Lung (tissue), 12 donors: ENCODE data around the gene GPC5. TPM values are rescaled to one million over a fixed set of nuclear protein-coding genes. Genes with fewer than 3 reads are reported as not detected.

Experiments
- ATAC-seq: fragments of 200-7000 bp; cut with Tn5 transposase; one replicate; pipeline ENCODE4 v1.9.1; 2020; ENCODE audit warnings: moderate number of reproducible peaks; ENCODE audit not compliant: insufficient read depth, low FRiP score
- DNase-seq, 3 donors: peaks; one replicate each; pipeline ENCODE4 v3.0.0-alpha.2; 2013 to 2017
- H3K27ac ChIP-seq, 2 donors: one replicate each; pipeline ENCODE4 v1.5.1; 2013; ENCODE audit warnings: mild to moderate bottlenecking in 2 of 2, moderate library complexity in 2 of 2, control low read depth in 1 of 2, inconsistent platforms in 1 of 2, low read depth in 1 of 2, low read length in 1 of 2
- H3K27me3 ChIP-seq, 3 donors: one replicate each; pipeline ENCODE4 v1.5.1; 2013; ENCODE audit warnings: low read length in 2 of 3; ENCODE audit not compliant: control insufficient read depth in 3 of 3, insufficient read depth in 3 of 3
- H3K36me3 ChIP-seq, 4 donors: one replicate each; pipeline ENCODE4 v1.5.1; 2013; ENCODE audit warnings: low read length in 4 of 4, mild to moderate bottlenecking in 1 of 4, moderate library complexity in 1 of 4; ENCODE audit not compliant: control insufficient read depth in 4 of 4, insufficient read depth in 4 of 4
- H3K4me1 ChIP-seq, 5 donors: one replicate each; pipeline ENCODE4 v1.5.1; 2013; ENCODE audit warnings: low read length in 5 of 5, mild to moderate bottlenecking in 2 of 5, moderate library complexity in 1 of 5; ENCODE audit not compliant: control insufficient read depth in 5 of 5, insufficient read depth in 5 of 5
- H3K4me3 ChIP-seq: one replicate; pipeline ENCODE4 v1.5.1; 2013; ENCODE audit warnings: mild to moderate bottlenecking, control low read depth, moderate library complexity
- H3K9ac ChIP-seq, 2 donors: one replicate each; pipeline ENCODE4 v1.5.1; 2013; ENCODE audit warnings: low read length in 2 of 2, control low read depth in 1 of 2; ENCODE audit not compliant: insufficient read depth in 1 of 2
- H3K9me3 ChIP-seq, 4 donors: one replicate each; pipeline ENCODE4 v1.5.1; 2013; ENCODE audit warnings: low read length in 3 of 4, mild to moderate bottlenecking in 1 of 4, moderate library complexity in 1 of 4; ENCODE audit not compliant: control insufficient read depth in 4 of 4, insufficient read depth in 3 of 4
- WGBS, 2 donors: extraction: QIAGEN DNeasy Blood & Tissue Kit; methylation state at CpG; one replicate each; pipeline ENCODE4 v1.1.7; 2013; 5-methylcytosine and 5-hydroxymethylcytosine counted together
- polyA plus RNA-seq, 2 donors: library from polyadenylated mRNA; stranded (reverse); fragments of 200-250 nt; gene quantifications; one replicate each; pipeline ENCODE4 v1.2.1, GENCODE V29; 2013
- total RNA-seq, 2 donors: library from RNA; depleted of rRNA in 1 of 2; stranded (reverse); fragments of >200 nt in 1 of 2; gene quantifications; one replicate each; pipeline ENCODE4 v1.2.1, GENCODE V29; 2014 to 2021
- TF ChIP-seq, protein P1 (sequence below): IDR thresholded peaks from 2 replicates; pipeline ENCODE4 v1.5.1; 2012; ENCODE audit warnings: mild to moderate bottlenecking; ENCODE audit errors: control extremely low read depth, extremely low read depth
- donor health status: control.
- donor health status: control.
- donor health status: Bipolar disorder and iron deficiency.
- donor health status: healthy.
- donor health status: DM: yes; HTN: yes; CAD: no.

The GPC5 gene
- total and polyA plus RNA-seq, 4 donors: 0.55 to 37.3 (median 4.4) TPM

DNA sequence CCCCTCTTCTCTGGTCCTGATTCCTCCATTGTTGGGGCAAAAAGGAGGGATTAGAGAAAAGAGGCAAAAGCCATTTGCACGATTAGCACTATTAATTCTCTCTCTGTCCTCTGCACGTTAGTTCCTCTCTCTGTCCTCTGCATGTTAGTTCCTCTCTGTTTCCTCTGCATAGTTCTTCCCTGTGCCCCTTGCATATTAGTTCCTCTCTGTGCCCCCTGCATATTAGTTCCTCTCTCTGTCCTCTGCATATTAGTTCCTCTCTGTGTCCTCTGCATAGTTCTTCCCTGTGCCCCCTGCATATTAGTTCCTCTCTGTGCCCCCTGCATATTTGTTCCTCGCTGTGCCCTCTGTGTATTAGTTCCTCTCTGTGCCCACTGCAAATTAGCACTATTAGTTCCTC lies 981.0 kb downstream of the GPC5 start:
- no peak for ATAC-seq
- WGBS, 2 donors: 53 to 63% methylated on average over 3 of the region's 3 CpGs

DNA sequence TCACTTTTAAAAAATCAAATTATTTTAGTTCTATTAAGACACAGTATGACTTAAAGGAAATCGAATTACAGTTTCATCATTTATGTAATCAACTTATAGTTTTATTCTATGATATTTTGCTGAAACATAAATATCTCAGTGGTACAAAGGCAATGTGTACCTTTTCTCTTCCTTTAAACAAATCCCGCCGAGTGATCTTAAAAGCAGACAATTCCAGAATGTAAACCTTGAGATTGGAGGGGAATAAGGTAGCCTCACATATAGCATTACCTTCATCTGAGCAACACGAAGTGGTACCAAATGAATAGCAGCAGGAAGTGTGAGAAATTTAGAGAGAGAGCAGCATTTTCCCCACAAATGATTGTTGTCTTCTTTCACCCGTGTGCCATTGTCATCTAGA lies 986.0 kb downstream of the GPC5 start:
- H3K9ac ChIP-seq: no peak overlapping the region
- WGBS, 2 donors: 73 to 75% methylated on average over 5 of the region's 5 CpGs
- H3K27ac ChIP-seq: no peak overlapping the region
- H3K27me3 ChIP-seq: no peaks in the 10 kb centered on the region
- H3K4me3 ChIP-seq: no peak overlapping the region
- no peak for ATAC-seq
- peaks cover 0 to 7% (median 0%) of the 10 kb centered on the region in 5 donors for H3K4me1 ChIP-seq
- peaks cover 0 to 2% (median 0%) of the 10 kb centered on the region in 4 donors for H3K9me3 ChIP-seq
- TF ChIP-seq, protein P1, sequence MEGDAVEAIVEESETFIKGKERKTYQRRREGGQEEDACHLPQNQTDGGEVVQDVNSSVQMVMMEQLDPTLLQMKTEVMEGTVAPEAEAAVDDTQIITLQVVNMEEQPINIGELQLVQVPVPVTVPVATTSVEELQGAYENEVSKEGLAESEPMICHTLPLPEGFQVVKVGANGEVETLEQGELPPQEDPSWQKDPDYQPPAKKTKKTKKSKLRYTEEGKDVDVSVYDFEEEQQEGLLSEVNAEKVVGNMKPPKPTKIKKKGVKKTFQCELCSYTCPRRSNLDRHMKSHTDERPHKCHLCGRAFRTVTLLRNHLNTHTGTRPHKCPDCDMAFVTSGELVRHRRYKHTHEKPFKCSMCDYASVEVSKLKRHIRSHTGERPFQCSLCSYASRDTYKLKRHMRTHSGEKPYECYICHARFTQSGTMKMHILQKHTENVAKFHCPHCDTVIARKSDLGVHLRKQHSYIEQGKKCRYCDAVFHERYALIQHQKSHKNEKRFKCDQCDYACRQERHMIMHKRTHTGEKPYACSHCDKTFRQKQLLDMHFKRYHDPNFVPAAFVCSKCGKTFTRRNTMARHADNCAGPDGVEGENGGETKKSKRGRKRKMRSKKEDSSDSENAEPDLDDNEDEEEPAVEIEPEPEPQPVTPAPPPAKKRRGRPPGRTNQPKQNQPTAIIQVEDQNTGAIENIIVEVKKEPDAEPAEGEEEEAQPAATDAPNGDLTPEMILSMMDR: no peak
- DNase-seq: no peak
- H3K36me3 ChIP-seq: no peaks in the 10 kb centered on the region

More for the DNA sequence above, 981.0 kb downstream of the GPC5 start:
- Histone ChIP-seq H3K9ac (no peak overlapping the region), H3K9me3 (peaks cover 0 to 2% (median 0%) of the 10 kb centered on the region in 4 donors), H3K4me1 (no peaks in the 10 kb centered on the region), H3K27me3 (no peaks in the 10 kb centered on the region), H3K36me3 (no peaks in the 10 kb centered on the region), H3K27ac (no peak overlapping the region), H3K4me3 (no peak overlapping the region)
- no peak for DNase-seq
- TF ChIP-seq, protein P1: no peak

DNA sequence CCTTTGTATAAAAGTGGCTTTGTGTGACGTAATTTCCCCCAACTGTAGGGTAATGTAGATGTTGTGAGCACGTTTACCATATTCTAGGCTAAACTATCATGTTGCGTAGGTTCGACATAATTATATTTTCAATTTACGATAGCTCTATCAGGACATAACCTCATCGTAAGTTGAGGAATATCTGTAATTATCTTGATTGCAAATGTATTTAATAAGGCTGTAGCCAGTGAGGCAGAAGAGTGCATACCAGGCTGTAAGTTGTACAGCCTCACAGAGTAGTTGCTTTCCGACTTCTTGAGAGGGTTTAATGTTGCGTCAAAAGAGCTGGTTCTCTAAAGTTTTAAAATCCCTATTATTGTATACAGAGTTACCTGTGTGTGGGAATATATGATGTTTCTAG lies 988.8 kb downstream of the GPC5 start:
- Histone ChIP-seq H3K4me1 (peaks cover 0 to 14% (median 0%) of the 10 kb centered on the region in 5 donors), H3K4me3 (no peak overlapping the region), H3K27me3 (no peaks in the 10 kb centered on the region), H3K9ac (no peak overlapping the region), H3K27ac (no peak overlapping the region), H3K9me3 (no peaks in the 10 kb centered on the region), H3K36me3 (no peaks in the 10 kb centered on the region)
- no peak for DNase-seq
- TF ChIP-seq, protein P1: no peak
- WGBS, 2 donors: 79 to 86% methylated on average over 8 of the region's 8 CpGs
- ATAC-seq: no peak

DNA sequence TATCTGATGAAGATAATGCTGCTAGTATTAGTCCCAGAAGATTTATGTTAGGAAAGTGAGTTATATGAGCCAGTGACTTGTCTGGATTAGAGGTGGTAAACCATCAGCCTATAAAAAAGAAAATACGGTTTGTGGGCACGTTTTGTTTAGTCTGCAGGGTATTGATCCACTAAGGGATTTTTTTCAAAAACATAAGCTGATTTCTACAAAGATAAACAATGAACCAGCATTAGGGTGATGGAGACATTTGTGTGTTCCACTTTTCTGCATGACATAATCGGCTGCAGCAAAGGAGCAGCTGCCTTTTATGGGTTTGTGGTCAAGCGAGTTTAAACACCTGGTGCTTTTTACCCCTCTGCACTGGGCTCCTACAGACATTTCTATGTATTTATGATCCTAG lies 991.8 kb downstream of the GPC5 start:
- Histone ChIP-seq H3K36me3 (no peaks in the 10 kb centered on the region), H3K4me3 (no peak overlapping the region), H3K27me3 (no peaks in the 10 kb centered on the region), H3K4me1 (peaks cover 0 to 14% (median 0%) of the 10 kb centered on the region in 5 donors), H3K9ac (no peak overlapping the region), H3K27ac (no peak overlapping the region), H3K9me3 (no peaks in the 10 kb centered on the region)
- TF ChIP-seq, protein P1: no peak
- ATAC-seq (no peak), DNase-seq (peak in 2 of 3 donors; percentile 5 to 10)
- 62 to 74% methylated on average over 4 of the region's 4 CpGs for WGBS, 2 donors
